Liver (tissue), 9 donors: Measurements from ENCODE around the gene CYB5R4. TPM values are rescaled to one million over a fixed set of nuclear protein-coding genes. Genes with fewer than 3 reads are reported as not detected.

Experiments
- DNase-seq: peaks from one replicate; pipeline ENCODE4 v3.0.0-alpha.2; 2017; ENCODE audit warnings: low spot score
- H3K27ac ChIP-seq, 2 donors: one replicate each; pipeline ENCODE4 v1.7.0; 2013; ENCODE audit warnings: inconsistent platforms in 2 of 2, low read length in 2 of 2, control low read depth in 1 of 2, low read depth in 1 of 2, mild to moderate bottlenecking in 1 of 2
- H3K27me3 ChIP-seq, 4 donors: one replicate each; pipeline versions ENCODE4 v1.6.1 to v1.7.0; 2013; ENCODE audit warnings: low read length in 3 of 4, inconsistent platforms in 1 of 4, mild to moderate bottlenecking in 1 of 4, moderate library complexity in 1 of 4; ENCODE audit not compliant: control insufficient read depth in 4 of 4, insufficient read depth in 4 of 4
- H3K36me3 ChIP-seq, 4 donors: one replicate each; pipeline versions ENCODE4 v1.6.1 to v1.7.0; 2013; ENCODE audit warnings: low read length in 3 of 4, mild to moderate bottlenecking in 3 of 4, low read depth in 1 of 4, moderate library complexity in 1 of 4; ENCODE audit not compliant: control insufficient read depth in 4 of 4, insufficient read depth in 3 of 4
- H3K4me1 ChIP-seq, 4 donors: one replicate each; pipeline versions ENCODE4 v1.6.1 to v1.7.0; 2013; ENCODE audit warnings: low read length in 3 of 4, mild to moderate bottlenecking in 3 of 4, moderate library complexity in 1 of 4; ENCODE audit not compliant: control insufficient read depth in 4 of 4, insufficient read depth in 4 of 4
- H3K4me3 ChIP-seq, 3 donors: one replicate each; pipeline versions ENCODE4 v1.6.1 to v1.7.0; 2013; ENCODE audit warnings: low read length in 3 of 3, control low read depth in 1 of 3, low read depth in 1 of 3, mild to moderate bottlenecking in 1 of 3
- H3K9ac ChIP-seq, 2 donors: one replicate each; pipeline ENCODE4 v1.7.0; 2013; ENCODE audit warnings: low read length in 2 of 2, mild to moderate bottlenecking in 2 of 2, moderate library complexity in 2 of 2, control low read depth in 1 of 2, low read depth in 1 of 2
- H3K9me3 ChIP-seq, 4 donors: one replicate each; pipeline versions ENCODE4 v1.6.1 to v1.7.0; 2013; ENCODE audit warnings: low read length in 3 of 4; ENCODE audit not compliant: control insufficient read depth in 4 of 4
- ATF3 ChIP-seq: IDR thresholded peaks from 2 replicates; pipeline ENCODE4 v1.6.1; 2016; ENCODE audit warnings: antibody characterized with exemption
- CTCF ChIP-seq: fragments of 150-350 bp; IDR thresholded peaks from 2 replicates; pipeline ENCODE4 v1.5.1; 2017; ENCODE audit warnings: improper control_type of control experiment, low read depth, low read length; ENCODE audit not compliant: missing input control
- EGR1 ChIP-seq, 2 donors: IDR thresholded peaks; 2 replicates each; pipeline ENCODE4 v1.6.1; 2016 to 2018; ENCODE audit warnings: antibody characterized with exemption in 2 of 2, low read depth in 2 of 2
- FOXA1 ChIP-seq: IDR thresholded peaks from 2 replicates; pipeline ENCODE4 v1.6.1; 2016; ENCODE audit warnings: antibody characterized with exemption
- FOXA2 ChIP-seq: IDR thresholded peaks from 2 replicates; pipeline ENCODE4 v1.6.1; 2016; ENCODE audit warnings: antibody characterized with exemption
- HNF4A ChIP-seq, 2 donors: conservative IDR thresholded peaks; 2 replicates each; pipeline ENCODE4 v1.6.1; 2016; ENCODE audit warnings: antibody characterized with exemption in 2 of 2, mild to moderate bottlenecking in 2 of 2
- HNF4G ChIP-seq: IDR thresholded peaks from 2 replicates; pipeline ENCODE4 v1.6.1; 2016; ENCODE audit warnings: antibody characterized with exemption
- JUND ChIP-seq, 2 donors: IDR thresholded peaks; 2 replicates each; pipeline ENCODE4 v1.6.1; 2016; ENCODE audit warnings: antibody characterized with exemption in 2 of 2
- MAX ChIP-seq: IDR thresholded peaks from 2 replicates; pipeline ENCODE4 v1.6.1; 2016; ENCODE audit warnings: antibody characterized with exemption
- NR2F2 ChIP-seq: IDR thresholded peaks from 2 replicates; pipeline ENCODE4 v1.6.1; 2016; ENCODE audit warnings: antibody characterized with exemption
- RAD21 ChIP-seq, 2 donors: IDR thresholded peaks; 2 replicates each; pipeline ENCODE4 v1.6.1; 2016; ENCODE audit warnings: antibody characterized with exemption in 2 of 2, mild to moderate bottlenecking in 2 of 2
- RXRA ChIP-seq, 2 donors: IDR thresholded peaks; 2 replicates each; pipeline ENCODE4 v1.6.1; 2017 to 2018; ENCODE audit warnings: antibody characterized with exemption in 2 of 2, mild to moderate bottlenecking in 1 of 2
- SP1 ChIP-seq: IDR thresholded peaks from 2 replicates; pipeline ENCODE4 v1.6.1; 2018; ENCODE audit warnings: antibody characterized with exemption, mild to moderate bottlenecking
- YY1 ChIP-seq: IDR thresholded peaks from 2 replicates; pipeline ENCODE4 v1.6.1; 2016; ENCODE audit warnings: antibody characterized with exemption, mild to moderate bottlenecking
- WGBS: extraction: QIAGEN DNeasy Blood & Tissue Kit; methylation state at CpG from one replicate; pipeline ENCODE4 v1.1.7; 2013; 5-methylcytosine and 5-hydroxymethylcytosine counted together
- polyA plus RNA-seq, 2 donors: library from polyadenylated mRNA; stranded (reverse) in 1 of 2; unstranded in 1 of 2; fragments of 200-250 nt in 1 of 2; fragments of >200 nt in 1 of 2; fragmentation: Nextera tagmentation in 1 of 2; extraction: Ambion mirVana in 1 of 2; gene quantifications; one replicate each; pipeline versions ENCODE4 v1.2.1 to v1.2.3, GENCODE V29; 2013 to 2015
- total RNA-seq, 2 donors: library from RNA; depleted of rRNA; stranded (reverse); fragments of >200 nt; gene quantifications; one replicate each; pipeline ENCODE4 v1.2.3, GENCODE V29; 2014
- TF ChIP-seq, protein P1 (sequence below): IDR thresholded peaks from 2 replicates; pipeline ENCODE4 v1.6.1; 2016; ENCODE audit warnings: antibody characterized with exemption
- TF ChIP-seq, protein P2 (sequence below): IDR thresholded peaks from 2 replicates; pipeline ENCODE4 v1.6.1; 2016; ENCODE audit warnings: antibody characterized with exemption, mild to moderate bottlenecking
- donor health status: healthy.
- donor health status: healthy.
- donor health status: healthy.
- donor health status: healthy.
- donor health status: healthy.

The CYB5R4 gene
- total and polyA plus RNA-seq, 4 donors, result 3.4 to 7.8 (median 5.4) TPM

DNA sequence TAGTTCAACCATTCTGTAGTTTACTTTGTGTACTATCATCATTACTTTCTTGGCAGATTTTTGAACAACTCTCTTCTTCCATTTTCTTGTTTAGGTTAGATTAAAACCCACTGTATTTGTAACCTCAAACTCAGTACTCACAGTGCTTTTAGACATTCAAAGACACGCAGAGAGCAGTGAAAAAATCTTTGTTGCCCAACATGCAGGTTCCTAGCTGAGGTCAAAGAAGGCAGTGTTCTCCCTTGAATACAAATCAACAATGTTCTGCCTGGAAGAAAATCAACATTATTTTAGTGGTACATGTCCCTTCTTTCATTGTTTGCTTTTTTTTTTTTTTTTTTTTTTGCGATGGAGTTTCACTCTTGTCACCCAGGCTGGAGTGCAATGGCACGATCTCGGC is 11.2 kb downstream of the CYB5R4 start:
- Histone ChIP-seq H3K27ac (no peak overlapping the region), H3K9me3 (no peaks in the 10 kb centered on the region), H3K36me3 (no peaks in the 10 kb centered on the region), H3K4me1 (no peaks in the 10 kb centered on the region), H3K4me3 (no peak overlapping the region), H3K27me3 (no peaks in the 10 kb centered on the region), H3K9ac (no peak overlapping the region)
- TF ChIP-seq HNF4G, result no peak
- no peak for TF ChIP-seq NR2F2
- TF ChIP-seq RAD21 (IDR thresholded peaks at IDR 0.05), result no peak
- TF ChIP-seq EGR1 (IDR thresholded peaks at IDR 0.05; ENCODE audit: low read depth in 2 of 2), result no peak
- no peak for TF ChIP-seq FOXA2
- TF ChIP-seq CTCF, result no peak
- TF ChIP-seq, protein P1, sequence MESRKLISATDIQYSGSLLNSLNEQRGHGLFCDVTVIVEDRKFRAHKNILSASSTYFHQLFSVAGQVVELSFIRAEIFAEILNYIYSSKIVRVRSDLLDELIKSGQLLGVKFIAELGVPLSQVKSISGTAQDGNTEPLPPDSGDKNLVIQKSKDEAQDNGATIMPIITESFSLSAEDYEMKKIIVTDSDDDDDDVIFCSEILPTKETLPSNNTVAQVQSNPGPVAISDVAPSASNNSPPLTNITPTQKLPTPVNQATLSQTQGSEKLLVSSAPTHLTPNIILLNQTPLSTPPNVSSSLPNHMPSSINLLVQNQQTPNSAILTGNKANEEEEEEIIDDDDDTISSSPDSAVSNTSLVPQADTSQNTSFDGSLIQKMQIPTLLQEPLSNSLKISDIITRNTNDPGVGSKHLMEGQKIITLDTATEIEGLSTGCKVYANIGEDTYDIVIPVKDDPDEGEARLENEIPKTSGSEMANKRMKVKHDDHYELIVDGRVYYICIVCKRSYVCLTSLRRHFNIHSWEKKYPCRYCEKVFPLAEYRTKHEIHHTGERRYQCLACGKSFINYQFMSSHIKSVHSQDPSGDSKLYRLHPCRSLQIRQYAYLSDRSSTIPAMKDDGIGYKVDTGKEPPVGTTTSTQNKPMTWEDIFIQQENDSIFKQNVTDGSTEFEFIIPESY, result no peak
- TF ChIP-seq MAX, result no peak
- TF ChIP-seq ATF3, result no peak
- no peak for TF ChIP-seq HNF4A (conservative IDR thresholded peaks at IDR 0.05)
- no peak for TF ChIP-seq FOXA1
- TF ChIP-seq, protein P2, sequence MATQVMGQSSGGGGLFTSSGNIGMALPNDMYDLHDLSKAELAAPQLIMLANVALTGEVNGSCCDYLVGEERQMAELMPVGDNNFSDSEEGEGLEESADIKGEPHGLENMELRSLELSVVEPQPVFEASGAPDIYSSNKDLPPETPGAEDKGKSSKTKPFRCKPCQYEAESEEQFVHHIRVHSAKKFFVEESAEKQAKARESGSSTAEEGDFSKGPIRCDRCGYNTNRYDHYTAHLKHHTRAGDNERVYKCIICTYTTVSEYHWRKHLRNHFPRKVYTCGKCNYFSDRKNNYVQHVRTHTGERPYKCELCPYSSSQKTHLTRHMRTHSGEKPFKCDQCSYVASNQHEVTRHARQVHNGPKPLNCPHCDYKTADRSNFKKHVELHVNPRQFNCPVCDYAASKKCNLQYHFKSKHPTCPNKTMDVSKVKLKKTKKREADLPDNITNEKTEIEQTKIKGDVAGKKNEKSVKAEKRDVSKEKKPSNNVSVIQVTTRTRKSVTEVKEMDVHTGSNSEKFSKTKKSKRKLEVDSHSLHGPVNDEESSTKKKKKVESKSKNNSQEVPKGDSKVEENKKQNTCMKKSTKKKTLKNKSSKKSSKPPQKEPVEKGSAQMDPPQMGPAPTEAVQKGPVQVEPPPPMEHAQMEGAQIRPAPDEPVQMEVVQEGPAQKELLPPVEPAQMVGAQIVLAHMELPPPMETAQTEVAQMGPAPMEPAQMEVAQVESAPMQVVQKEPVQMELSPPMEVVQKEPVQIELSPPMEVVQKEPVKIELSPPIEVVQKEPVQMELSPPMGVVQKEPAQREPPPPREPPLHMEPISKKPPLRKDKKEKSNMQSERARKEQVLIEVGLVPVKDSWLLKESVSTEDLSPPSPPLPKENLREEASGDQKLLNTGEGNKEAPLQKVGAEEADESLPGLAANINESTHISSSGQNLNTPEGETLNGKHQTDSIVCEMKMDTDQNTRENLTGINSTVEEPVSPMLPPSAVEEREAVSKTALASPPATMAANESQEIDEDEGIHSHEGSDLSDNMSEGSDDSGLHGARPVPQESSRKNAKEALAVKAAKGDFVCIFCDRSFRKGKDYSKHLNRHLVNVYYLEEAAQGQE, result no peak
- DNase-seq, result no peak
- WGBS, result 64% methylated on average over 4 of the region's 4 CpGs

GRCh38 chr6:83872386-83873118 is 13.1 kb downstream of the CYB5R4 start:
- Histone ChIP-seq H3K9me3 (no peaks in the 10 kb centered on the region), H3K9ac (no peak overlapping the region), H3K27ac (no peak overlapping the region), H3K4me3 (no peak overlapping the region), H3K36me3 (no peaks in the 10 kb centered on the region), H3K4me1 (no peaks in the 10 kb centered on the region), H3K27me3 (no peaks in the 10 kb centered on the region)
- TF ChIP-seq YY1, result no peak
- no peak for TF ChIP-seq JUND (IDR thresholded peaks at IDR 0.05)
- no peak for TF ChIP-seq RXRA (IDR thresholded peaks at IDR 0.05)
- TF ChIP-seq, protein P2, result no peak
- no peak for TF ChIP-seq RAD21 (IDR thresholded peaks at IDR 0.05)
- TF ChIP-seq FOXA1, result no peak
- no peak for TF ChIP-seq SP1
- DNase-seq, result no peak
- 97% methylated on average over 3 of the region's 3 CpGs for WGBS
